A549 (cell line): ENCODE results near the gene NRSN2. TPM values are rescaled to one million over a fixed set of nuclear protein-coding genes. Genes with fewer than 3 reads are reported as not detected.

Source experiments
- BHLHE40 ChIP-seq: IDR thresholded peaks from 2 replicates; pipeline ENCODE4 v1.6.1; 2012; ENCODE audit warnings: low read depth, low read length, inconsistent platforms
- CBX8 ChIP-seq: fragments of 200-600 bp; sonication (generic); IDR thresholded peaks from 2 replicates; pipeline ENCODE4 v1.6.1; 2016
- CHD4 ChIP-seq: fragments of 200-600 bp; sonication (generic); IDR thresholded peaks from 2 replicates; pipeline ENCODE4 v1.6.1; 2016; ENCODE audit warnings: antibody characterized with exemption, mild to moderate bottlenecking, borderline replicate concordance
- EHF ChIP-seq: fragments of 250-450 bp; sonication (Bioruptor Pico); IDR thresholded peaks from 2 replicates; pipeline ENCODE4 v1.5.0; 2020; ENCODE audit warnings: mild to moderate bottlenecking
- ELK1 ChIP-seq: fragments of 150-350 bp; IDR thresholded peaks from 2 replicates; pipeline ENCODE4 v1.6.1; 2014; ENCODE audit warnings: low read depth, mild to moderate bottlenecking, low read length
- FOSB ChIP-seq: fragments of 250-450 bp; sonication (Bioruptor Pico); IDR thresholded peaks from 2 replicates; pipeline ENCODE4 v1.5.0; 2020; ENCODE audit warnings: mild to moderate bottlenecking, moderate library complexity
- FOXS1 ChIP-seq: fragments of 250-450 bp; sonication (Bioruptor Pico); IDR thresholded peaks from 2 replicates; pipeline ENCODE4 v1.5.0; 2020; ENCODE audit warnings: mild to moderate bottlenecking, moderate library complexity
- HDAC2 ChIP-seq: fragments of 200-600 bp; sonication (generic); IDR thresholded peaks from 2 replicates; pipeline ENCODE4 v1.6.1; 2016
- HOXB13 ChIP-seq: fragments of 250-450 bp; sonication (Bioruptor Pico); IDR thresholded peaks from 2 replicates; pipeline ENCODE4 v1.5.0; 2020; ENCODE audit warnings: low read depth, mild to moderate bottlenecking, moderate library complexity
- JUN ChIP-seq, 2 experiments: fragments of >200 bp; sonication (Bioruptor Twin); formaldehyde crosslinking; IDR thresholded peaks; 2 replicates in 1 of 2; 3 replicates in 1 of 2; pipeline ENCODE4 v1.6.1; 2016 to 2017
- JUNB ChIP-seq: fragments of >200 bp; sonication (Bioruptor Twin); formaldehyde crosslinking; IDR thresholded peaks from 2 replicates; pipeline ENCODE4 v1.6.1; 2016
- MAZ ChIP-seq: fragments of 150-350 bp; IDR thresholded peaks from 2 replicates; pipeline ENCODE4 v1.6.1; 2014; ENCODE audit warnings: antibody characterized with exemption, low read depth, low read length, borderline replicate concordance
- MYC ChIP-seq: IDR thresholded peaks from 2 replicates; pipeline ENCODE4 v1.6.1; 2012; ENCODE audit warnings: mild to moderate bottlenecking, inconsistent platforms, low read length, improper control_type of control experiment, borderline replicate concordance
- NFE2L2 ChIP-seq: fragments of 150-350 bp; conservative IDR thresholded peaks from 2 replicates; pipeline ENCODE4 v1.6.1; 2014; ENCODE audit warnings: low read length
- PHF8 ChIP-seq: fragments of 200-600 bp; sonication (generic); IDR thresholded peaks from 2 replicates; pipeline ENCODE4 v1.6.1; 2016; ENCODE audit warnings: low read depth, mild to moderate bottlenecking, antibody characterized with exemption, moderate library complexity, borderline replicate concordance
- POLR2A ChIP-seq: IDR thresholded peaks from 2 replicates; pipeline ENCODE4 v1.6.1; 2012; ENCODE audit warnings: mild to moderate bottlenecking, low read length
- RARB ChIP-seq: fragments of 250-450 bp; sonication (Bioruptor Pico); IDR thresholded peaks from 2 replicates; pipeline ENCODE4 v1.8.0; 2021; ENCODE audit warnings: mild to moderate bottlenecking, moderate library complexity
- RCOR1 ChIP-seq: fragments of 150-350 bp; IDR thresholded peaks from 2 replicates; pipeline ENCODE4 v1.6.1; 2014; ENCODE audit warnings: antibody characterized with exemption, low read length, low read depth
- RFX5 ChIP-seq: fragments of 450-650 bp; IDR thresholded peaks from 2 replicates; pipeline ENCODE4 v1.7.1; 2014; ENCODE audit warnings: antibody characterized with exemption, mild to moderate bottlenecking, moderate library complexity
- SMC3 ChIP-seq: fragments of >200 bp; sonication (Bioruptor Twin); formaldehyde crosslinking; IDR thresholded peaks from 3 replicates; pipeline ENCODE4 v1.6.1; 2018; ENCODE audit warnings: inconsistent platforms
- TFCP2L1 ChIP-seq: fragments of 250-450 bp; sonication (Bioruptor Pico); IDR thresholded peaks from 2 replicates; pipeline ENCODE4 v1.5.0; 2021; ENCODE audit warnings: mild to moderate bottlenecking
- TP53 ChIP-seq: fragments of 250-450 bp; sonication (Bioruptor Pico); IDR thresholded peaks from 2 replicates; pipeline ENCODE4 v1.5.0; 2021; ENCODE audit warnings: mild to moderate bottlenecking, moderate library complexity
- USF2 ChIP-seq: fragments of 450-650 bp; IDR thresholded peaks from 2 replicates; pipeline ENCODE4 v1.6.1; 2014; ENCODE audit warnings: antibody characterized with exemption
- ZNF302 ChIP-seq: fragments of 250-450 bp; sonication (Bioruptor Pico); IDR thresholded peaks from 2 replicates; pipeline ENCODE4 v1.9.0; 2021; ENCODE audit warnings: inconsistent platforms, mild to moderate bottlenecking, moderate library complexity
- polyA plus RNA-seq, 4 experiments: library from polyadenylated mRNA; depleted of rRNA in 3 of 4; stranded (reverse); fragments of >200 nt; fragmentation: RNase III in 1 of 4; extraction: RNeasy Plus Mini Kit Qiagen cat#74134 plus additional on column Dnase treatment in 1 of 4; gene quantifications; 2 replicates in 3 of 4; 3 replicates in 1 of 4; pipeline ENCODE4 v1.2.3, GENCODE V29; 2011 to 2017
- TF ChIP-seq, protein P1 (sequence below): fragments of 200-600 bp; sonication (generic); IDR thresholded peaks from 2 replicates; pipeline ENCODE4 v1.6.1; 2016; ENCODE audit warnings: antibody characterized with exemption, mild to moderate bottlenecking, moderate library complexity
- TF ChIP-seq, protein P2 (sequence below): fragments of >200 bp; sonication (Bioruptor Twin); formaldehyde crosslinking; IDR thresholded peaks from 3 replicates; pipeline ENCODE4 v1.5.1; 2016

NRSN2 gene
- polyA plus RNA-seq, 2 of the 4 experiments (the other 2 are of a cell fraction): 47.5 to 74.8 TPM

DNA sequence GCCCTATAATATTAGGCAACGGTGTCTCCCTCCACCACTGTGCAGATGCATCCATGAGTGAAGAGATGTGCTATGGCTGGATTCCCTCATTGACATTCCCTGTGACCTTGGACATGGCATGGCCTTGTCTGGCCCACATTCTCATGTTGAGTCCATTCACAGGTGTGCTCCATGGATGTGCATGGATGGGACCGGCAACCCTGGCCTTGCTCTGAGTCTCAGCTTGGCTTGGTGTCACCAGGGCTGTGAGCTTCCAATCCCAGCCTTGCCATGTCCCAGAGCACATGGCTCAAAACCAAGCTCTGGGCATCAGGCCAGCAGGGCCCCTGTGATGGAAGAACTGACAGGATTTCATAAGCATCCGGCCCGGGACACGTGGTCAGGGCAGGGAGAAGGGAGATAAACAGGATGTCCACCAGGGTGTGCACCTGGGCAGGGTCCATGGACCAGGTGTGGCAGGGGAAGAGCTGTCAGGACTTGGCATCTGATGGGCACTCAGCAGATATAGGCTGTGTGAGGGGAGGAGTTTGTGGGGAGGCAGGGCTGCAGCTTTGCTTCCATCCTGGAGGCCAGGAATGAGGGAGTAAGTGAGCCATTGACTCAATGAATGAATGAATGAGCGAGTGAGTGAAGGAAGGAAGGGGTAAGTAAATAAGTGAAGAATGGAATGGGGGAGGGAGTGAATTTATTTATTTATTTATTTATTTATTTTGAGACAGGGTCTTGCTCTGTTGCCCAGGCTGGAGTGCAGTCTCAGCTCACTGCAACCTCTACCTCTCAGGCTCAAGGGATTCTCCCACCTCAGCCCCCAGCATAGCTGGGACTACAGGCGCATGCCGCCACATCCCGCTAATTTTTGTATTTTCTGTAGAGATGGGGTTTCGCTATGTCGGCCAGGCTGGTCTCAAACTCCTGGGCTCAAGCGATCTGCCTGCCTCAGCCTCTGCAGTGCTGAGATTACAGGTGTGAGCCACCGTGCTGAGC, 15.7 kb downstream of the NRSN2 start (continued):
- TF ChIP-seq, protein P1, sequence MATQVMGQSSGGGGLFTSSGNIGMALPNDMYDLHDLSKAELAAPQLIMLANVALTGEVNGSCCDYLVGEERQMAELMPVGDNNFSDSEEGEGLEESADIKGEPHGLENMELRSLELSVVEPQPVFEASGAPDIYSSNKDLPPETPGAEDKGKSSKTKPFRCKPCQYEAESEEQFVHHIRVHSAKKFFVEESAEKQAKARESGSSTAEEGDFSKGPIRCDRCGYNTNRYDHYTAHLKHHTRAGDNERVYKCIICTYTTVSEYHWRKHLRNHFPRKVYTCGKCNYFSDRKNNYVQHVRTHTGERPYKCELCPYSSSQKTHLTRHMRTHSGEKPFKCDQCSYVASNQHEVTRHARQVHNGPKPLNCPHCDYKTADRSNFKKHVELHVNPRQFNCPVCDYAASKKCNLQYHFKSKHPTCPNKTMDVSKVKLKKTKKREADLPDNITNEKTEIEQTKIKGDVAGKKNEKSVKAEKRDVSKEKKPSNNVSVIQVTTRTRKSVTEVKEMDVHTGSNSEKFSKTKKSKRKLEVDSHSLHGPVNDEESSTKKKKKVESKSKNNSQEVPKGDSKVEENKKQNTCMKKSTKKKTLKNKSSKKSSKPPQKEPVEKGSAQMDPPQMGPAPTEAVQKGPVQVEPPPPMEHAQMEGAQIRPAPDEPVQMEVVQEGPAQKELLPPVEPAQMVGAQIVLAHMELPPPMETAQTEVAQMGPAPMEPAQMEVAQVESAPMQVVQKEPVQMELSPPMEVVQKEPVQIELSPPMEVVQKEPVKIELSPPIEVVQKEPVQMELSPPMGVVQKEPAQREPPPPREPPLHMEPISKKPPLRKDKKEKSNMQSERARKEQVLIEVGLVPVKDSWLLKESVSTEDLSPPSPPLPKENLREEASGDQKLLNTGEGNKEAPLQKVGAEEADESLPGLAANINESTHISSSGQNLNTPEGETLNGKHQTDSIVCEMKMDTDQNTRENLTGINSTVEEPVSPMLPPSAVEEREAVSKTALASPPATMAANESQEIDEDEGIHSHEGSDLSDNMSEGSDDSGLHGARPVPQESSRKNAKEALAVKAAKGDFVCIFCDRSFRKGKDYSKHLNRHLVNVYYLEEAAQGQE: no peak
- TF ChIP-seq, protein P2, sequence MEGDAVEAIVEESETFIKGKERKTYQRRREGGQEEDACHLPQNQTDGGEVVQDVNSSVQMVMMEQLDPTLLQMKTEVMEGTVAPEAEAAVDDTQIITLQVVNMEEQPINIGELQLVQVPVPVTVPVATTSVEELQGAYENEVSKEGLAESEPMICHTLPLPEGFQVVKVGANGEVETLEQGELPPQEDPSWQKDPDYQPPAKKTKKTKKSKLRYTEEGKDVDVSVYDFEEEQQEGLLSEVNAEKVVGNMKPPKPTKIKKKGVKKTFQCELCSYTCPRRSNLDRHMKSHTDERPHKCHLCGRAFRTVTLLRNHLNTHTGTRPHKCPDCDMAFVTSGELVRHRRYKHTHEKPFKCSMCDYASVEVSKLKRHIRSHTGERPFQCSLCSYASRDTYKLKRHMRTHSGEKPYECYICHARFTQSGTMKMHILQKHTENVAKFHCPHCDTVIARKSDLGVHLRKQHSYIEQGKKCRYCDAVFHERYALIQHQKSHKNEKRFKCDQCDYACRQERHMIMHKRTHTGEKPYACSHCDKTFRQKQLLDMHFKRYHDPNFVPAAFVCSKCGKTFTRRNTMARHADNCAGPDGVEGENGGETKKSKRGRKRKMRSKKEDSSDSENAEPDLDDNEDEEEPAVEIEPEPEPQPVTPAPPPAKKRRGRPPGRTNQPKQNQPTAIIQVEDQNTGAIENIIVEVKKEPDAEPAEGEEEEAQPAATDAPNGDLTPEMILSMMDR: peak; percentile 66
- no peak for TF ChIP-seq HDAC2
- peak; percentile 99 for TF ChIP-seq MYC
- peak; percentile 35; the same call in 1 of the 2 replicates for TF ChIP-seq RCOR1
- TF ChIP-seq POLR2A: no peak
- no peak for TF ChIP-seq CHD4
- TF ChIP-seq JUN (IDR thresholded peaks at IDR 0.05): peak; percentile 83 to 87; a peak in 4 of 5 replicates
- TF ChIP-seq PHF8: no peak
- no peak for TF ChIP-seq CBX8
- TF ChIP-seq JUNB: no peak
- TF ChIP-seq NFE2L2: no peak
- no peak; the same call in none of the 2 replicates for TF ChIP-seq HOXB13
- TF ChIP-seq TP53 (CRISPR knock-in tag): peak; percentile 83; the same call in 1 of the 2 replicates
- no peak for TF ChIP-seq BHLHE40
- TF ChIP-seq SMC3: peak; percentile 95
- TF ChIP-seq TFCP2L1 (CRISPR knock-in tag): no peak
- no peak for TF ChIP-seq EHF
- no peak for TF ChIP-seq ELK1
- no peak for TF ChIP-seq FOSB (CRISPR knock-in tag)
- TF ChIP-seq RFX5: no peak
- no peak for TF ChIP-seq ZNF302 (CRISPR knock-in tag)
- TF ChIP-seq RARB (CRISPR knock-in tag): no peak
- no peak for TF ChIP-seq FOXS1 (CRISPR knock-in tag)
- TF ChIP-seq USF2: peak; percentile 94
- 0 out of 2 replicates have a peak, but pooled peaks have one; percentile 73 for TF ChIP-seq MAZ
